Vagina (tissue), 2 donors: ENCODE data around the gene MFSD12. TPM values are rescaled to one million over a fixed set of nuclear protein-coding genes. Genes with fewer than 3 reads are reported as not detected.

Experiments
- DNase-seq, 2 donors: peaks; one replicate each; pipeline ENCODE4 v3.0.0-alpha.2; 2017; ENCODE audit errors: extremely low spot score in 2 of 2
- H3K27ac ChIP-seq: fragments of 200-600 bp; sonication (generic); one replicate; pipeline ENCODE4 v1.5.1; 2019
- H3K27me3 ChIP-seq: fragments of 200-600 bp; sonication (generic); one replicate; pipeline ENCODE4 v1.5.1; 2019
- H3K36me3 ChIP-seq, 2 donors: fragments of 200-600 bp; sonication (generic); one replicate each; pipeline ENCODE4 v1.5.1; 2017 to 2019
- H3K4me1 ChIP-seq: fragments of 200-600 bp; sonication (generic); one replicate; pipeline ENCODE4 v1.5.1; 2019
- H3K4me3 ChIP-seq, 2 donors: fragments of 200-600 bp; sonication (generic); 1 replicate in 1 of 2; 2 replicates in 1 of 2; pipeline ENCODE4 v1.5.1; 2016 to 2019
- H3K9me3 ChIP-seq: fragments of 200-600 bp; sonication (generic); one replicate; pipeline ENCODE4 v1.5.1; 2019
- CTCF ChIP-seq, 3 experiments: fragments of 450-650 bp in 2 of 3; fragments of 200-600 bp in 1 of 3; sonication (generic) in 1 of 3; IDR thresholded peaks; one replicate each; pipeline ENCODE4 v1.5.1; 2017 to 2019; ENCODE audit warnings: antibody characterized with exemption in 3 of 3, mild to moderate bottlenecking in 2 of 3, moderate library complexity in 2 of 3
- POLR2A ChIP-seq, 2 donors: fragments of 450-650 bp; IDR thresholded peaks; one replicate each; pipeline ENCODE4 v1.6.1; 2017; ENCODE audit warnings: antibody characterized with exemption in 2 of 2, mild to moderate bottlenecking in 2 of 2, moderate library complexity in 2 of 2
- POLR2AphosphoS5 ChIP-seq, 2 donors: sonication (generic); formaldehyde crosslinking; IDR thresholded peaks; one replicate each; pipeline ENCODE4 v1.9.0; 2017; ENCODE audit warnings: antibody characterized with exemption in 2 of 2, mild to moderate bottlenecking in 2 of 2, low read depth in 1 of 2; ENCODE audit not compliant: insufficient read depth in 1 of 2
- intact Hi-C: fragments of 100-400 bp; cut with DNase I; formaldehyde crosslinking; loops from one replicate; pipeline ENCODE4 v1.15.1; 2023
- total RNA-seq: library from RNA; depleted of rRNA; stranded (reverse); fragments of >200 nt; gene quantifications from one replicate; pipeline ENCODE4 v1.2.3, GENCODE V29; 2016

Gene MFSD12
- total RNA-seq, 1 donor from 2014 or later: 48.4 TPM

- Histone ChIP-seq H3K9me3 (no peaks in the 10 kb centered on the region), H3K4me1 (peaks cover 55% of the 10 kb centered on the region), H3K27me3 (no peaks in the 10 kb centered on the region), H3K36me3 (no peaks in the 10 kb centered on the region), H3K27ac (no peak overlapping the region), H3K4me3 (peak overlapping the region in 1 of 2 donors; percentile 62)
- DNase-seq: no peak
- no peak for TF ChIP-seq POLR2AphosphoS5 (IDR thresholded peaks at IDR 0.05; ENCODE audit: insufficient read depth in 1 of 2, low read depth in 1 of 2)
- no peak for TF ChIP-seq POLR2A (IDR thresholded peaks at IDR 0.05)
- no peak for TF ChIP-seq CTCF (IDR thresholded peaks at IDR 0.05)
- intact Hi-C loops: no loop called here
These were observed 48.0 kb upstream of the MFSD12 start for GRCh38 chr19:3605361-3605760.

GRCh38 chr19:3604987-3605343 is 47.6 kb upstream of the MFSD12 start:
- H3K9me3 ChIP-seq: no peaks in the 10 kb centered on the region
- no peaks in the 10 kb centered on the region for H3K27me3 ChIP-seq
- TF ChIP-seq CTCF (IDR thresholded peaks at IDR 0.05) (no peak), POLR2A (IDR thresholded peaks at IDR 0.05) (no peak), POLR2AphosphoS5 (IDR thresholded peaks at IDR 0.05; ENCODE audit: insufficient read depth in 1 of 2, low read depth in 1 of 2) (no peak)
- DNase-seq: no peak
- intact Hi-C loops: no loop called here
- peak overlapping the region; percentile 45 for H3K27ac ChIP-seq
- H3K4me3 ChIP-seq: peak overlapping the region in 1 of 2 donors; percentile 6
- peaks cover 55% of the 10 kb centered on the region for H3K4me1 ChIP-seq
- H3K36me3 ChIP-seq: no peaks in the 10 kb centered on the region

GRCh38 chr19:3604227-3604986 is 47.0 kb upstream of the MFSD12 start:
- DNase-seq: no peak
- no peaks in the 10 kb centered on the region for H3K27me3 ChIP-seq
- H3K36me3 ChIP-seq: no peaks in the 10 kb centered on the region
- peak overlapping the region in 1 of 2 donors; percentile 6 for H3K4me3 ChIP-seq
- intact Hi-C loops: no loop called here
- peak overlapping the region; percentile 45 for H3K27ac ChIP-seq
- TF ChIP-seq POLR2AphosphoS5 (IDR thresholded peaks at IDR 0.05; ENCODE audit: insufficient read depth in 1 of 2, low read depth in 1 of 2) (no peak), CTCF (IDR thresholded peaks at IDR 0.05) (no peak), POLR2A (IDR thresholded peaks at IDR 0.05) (no peak)
- H3K4me1 ChIP-seq: peaks cover 55% of the 10 kb centered on the region
- H3K9me3 ChIP-seq: no peaks in the 10 kb centered on the region

GRCh38 chr19:3603121-3603811 is 45.9 kb upstream of the MFSD12 start:
- H3K4me3 ChIP-seq: no peak overlapping the region
- no peak for TF ChIP-seq CTCF (IDR thresholded peaks at IDR 0.05)
- TF ChIP-seq POLR2AphosphoS5 (IDR thresholded peaks at IDR 0.05; ENCODE audit: insufficient read depth in 1 of 2, low read depth in 1 of 2): peak in 1 of 2 donors; percentile 61

GRCh38 chr19:3601021-3601420 is 43.6 kb upstream of the MFSD12 start:
- no peak for DNase-seq
- H3K4me1 ChIP-seq: peaks cover 25% of the 10 kb centered on the region

More at GRCh38 chr19:3603121-3603811, 45.9 kb upstream of the MFSD12 start:
- H3K27ac ChIP-seq: peak overlapping the region; percentile 45
- H3K36me3 ChIP-seq: no peaks in the 10 kb centered on the region
- intact Hi-C loops: no loop called here
- no peak for DNase-seq
- no peaks in the 10 kb centered on the region for H3K9me3 ChIP-seq
- no peaks in the 10 kb centered on the region for H3K27me3 ChIP-seq
- peaks cover 45% of the 10 kb centered on the region for H3K4me1 ChIP-seq

More at GRCh38 chr19:3601021-3601420, 43.6 kb upstream of the MFSD12 start:
- no peaks in the 10 kb centered on the region for H3K36me3 ChIP-seq
- TF ChIP-seq POLR2A (IDR thresholded peaks at IDR 0.05) (no peak), POLR2AphosphoS5 (IDR thresholded peaks at IDR 0.05; ENCODE audit: insufficient read depth in 1 of 2, low read depth in 1 of 2) (no peak), CTCF (IDR thresholded peaks at IDR 0.05) (no peak)
- no peak overlapping the region for H3K4me3 ChIP-seq
- intact Hi-C loops: no loop called here
- no peaks in the 10 kb centered on the region for H3K9me3 ChIP-seq
- H3K27me3 ChIP-seq: no peaks in the 10 kb centered on the region
- H3K27ac ChIP-seq: no peak overlapping the region
